Upper lobe of left lung (tissue), 4 donors: ENCODE measurements around the gene BRD1.

Experiments used
- POLR2A ChIP-seq, 4 donors: fragments of 450-650 bp; IDR thresholded peaks; one replicate each; pipeline ENCODE4 v1.5.1; 2016 to 2017; ENCODE audit warnings: antibody characterized with exemption in 4 of 4, mild to moderate bottlenecking in 2 of 4
- POLR2AphosphoS5 ChIP-seq, 2 donors: sonication (generic); formaldehyde crosslinking; IDR thresholded peaks; one replicate each; pipeline ENCODE4 v1.5.1; 2017; ENCODE audit warnings: antibody characterized with exemption in 2 of 2
- TF ChIP-seq, protein P1 (sequence below), 6 experiments: fragments of 450-650 bp in 4 of 6; fragments of 200-600 bp in 2 of 6; sonication (generic) in 2 of 6; IDR thresholded peaks; one replicate each; pipeline ENCODE4 v1.5.1; 2016 to 2019; ENCODE audit warnings: antibody characterized with exemption in 6 of 6

DNA sequence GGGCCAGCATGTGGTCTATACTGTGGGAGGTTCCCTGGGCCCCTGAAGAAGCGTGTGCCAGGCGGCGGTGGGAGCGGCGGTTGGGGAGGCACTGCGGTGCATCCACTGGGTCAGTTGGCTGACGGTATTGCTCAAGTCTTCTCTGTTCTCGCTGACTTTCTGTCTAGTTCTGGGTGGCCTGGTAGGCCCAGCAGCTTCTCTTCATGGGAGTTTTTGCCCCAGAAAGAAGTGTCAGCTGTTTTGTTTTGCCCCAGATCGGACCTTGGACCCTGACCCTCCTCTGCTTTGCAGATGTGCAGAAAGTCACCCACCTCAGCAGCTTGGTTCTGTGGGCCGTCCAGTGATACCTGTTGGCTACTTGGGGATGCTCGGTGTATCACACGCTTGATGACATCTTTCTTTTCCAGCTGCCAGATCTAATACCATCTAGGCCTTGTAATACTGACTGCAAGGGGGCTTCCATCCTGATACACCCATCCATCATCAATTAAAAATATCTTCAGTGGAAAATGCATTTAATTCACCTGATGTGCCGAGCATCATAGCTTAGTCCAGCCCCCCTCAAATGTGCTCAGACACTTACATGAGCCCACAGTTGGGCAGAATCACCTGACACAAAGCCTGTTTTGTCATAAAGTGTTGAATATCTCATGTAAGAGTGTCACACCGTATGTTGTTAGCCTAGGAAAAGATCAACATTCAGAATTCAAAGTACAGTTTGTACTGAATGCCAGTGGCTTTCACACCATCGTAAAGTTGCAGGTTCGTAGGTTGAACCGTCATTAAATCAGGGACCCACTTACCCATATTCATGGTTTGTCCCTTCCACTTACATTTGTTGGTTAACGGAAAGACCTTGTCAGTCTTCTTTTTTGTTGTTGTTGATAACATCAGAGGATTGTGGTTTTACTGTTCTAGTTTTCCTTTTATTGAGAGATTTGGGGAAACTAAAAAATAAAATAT is 39.9 kb upstream of the BRD1 start:
- TF ChIP-seq, protein P1, sequence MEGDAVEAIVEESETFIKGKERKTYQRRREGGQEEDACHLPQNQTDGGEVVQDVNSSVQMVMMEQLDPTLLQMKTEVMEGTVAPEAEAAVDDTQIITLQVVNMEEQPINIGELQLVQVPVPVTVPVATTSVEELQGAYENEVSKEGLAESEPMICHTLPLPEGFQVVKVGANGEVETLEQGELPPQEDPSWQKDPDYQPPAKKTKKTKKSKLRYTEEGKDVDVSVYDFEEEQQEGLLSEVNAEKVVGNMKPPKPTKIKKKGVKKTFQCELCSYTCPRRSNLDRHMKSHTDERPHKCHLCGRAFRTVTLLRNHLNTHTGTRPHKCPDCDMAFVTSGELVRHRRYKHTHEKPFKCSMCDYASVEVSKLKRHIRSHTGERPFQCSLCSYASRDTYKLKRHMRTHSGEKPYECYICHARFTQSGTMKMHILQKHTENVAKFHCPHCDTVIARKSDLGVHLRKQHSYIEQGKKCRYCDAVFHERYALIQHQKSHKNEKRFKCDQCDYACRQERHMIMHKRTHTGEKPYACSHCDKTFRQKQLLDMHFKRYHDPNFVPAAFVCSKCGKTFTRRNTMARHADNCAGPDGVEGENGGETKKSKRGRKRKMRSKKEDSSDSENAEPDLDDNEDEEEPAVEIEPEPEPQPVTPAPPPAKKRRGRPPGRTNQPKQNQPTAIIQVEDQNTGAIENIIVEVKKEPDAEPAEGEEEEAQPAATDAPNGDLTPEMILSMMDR (IDR thresholded peaks at IDR 0.05): no peak
- no peak for TF ChIP-seq POLR2AphosphoS5 (IDR thresholded peaks at IDR 0.05)
- TF ChIP-seq POLR2A (IDR thresholded peaks at IDR 0.05): no peak
